GM12878 (cell line): Measurements from ENCODE around the gene TBC1D2B. TPM values are rescaled to one million over a fixed set of nuclear protein-coding genes. Genes with fewer than 3 reads are reported as not detected.

Experiments used
- ATAC-seq: fragments of 200-7000 bp; cut with Tn5 transposase; 3 replicates; pipeline ENCODE4 v1.9.1; 2020; ENCODE audit warnings: mild to moderate bottlenecking, moderate library complexity
- BruUV-seq: library from RNA; stranded (reverse); fragments of 400-500 nt; replicated peaks from 2 replicates; lab custom pipeline; 2021; lab: Mats Ljungman, UMichigan
- CTCF ChIA-PET: fragments of 300-600 bp; sonication (Branson Sonifier 250); formaldehyde crosslinking; extraction: SDS; loops from one replicate; lab custom pipeline; 2021; ENCODE audit warnings: inconsistent platforms; lab: Yijun Ruan, JAX
- POLR2A ChIA-PET: fragments of 350-600 bp; formaldehyde crosslinking; extraction: SDS; loops from one replicate; lab custom pipeline; 2021; ENCODE audit warnings: inconsistent platforms; lab: Charles Lee
- RAD21 ChIA-PET: fragments of 300-600 bp; sonication (Branson Sonifier 250); formaldehyde crosslinking; loops from one replicate; lab custom pipeline; 2023; ENCODE audit warnings: antibody characterized with exemption; ENCODE audit not compliant: unreplicated experiment; lab: Charles Lee
- SMC1A ChIA-PET: fragments of 300-600 bp; sonication (Branson Sonifier 250); formaldehyde crosslinking; loops from one replicate; lab custom pipeline; 2023; ENCODE audit not compliant: unreplicated experiment, uncharacterized antibody; lab: Charles Lee
- DNase-seq: peaks from one replicate; pipeline ENCODE4 v3.0.0-alpha.2; 2011; ENCODE audit warnings: low read depth, low spot score
- FAIRE-seq: peaks from 3 replicates; lab custom pipeline; 2011; peaks lifted over from hg19 to GRCh38; lab: Jason Lieb, UNC
- H2AFZ ChIP-seq: 2 replicates; pipeline ENCODE4 v1.6.0; 2011; ENCODE audit warnings: low read depth, low read length, control low read depth; ENCODE audit not compliant: control insufficient read depth
- H3K27ac ChIP-seq: 2 replicates; pipeline ENCODE4 v1.5.1; 2011; ENCODE audit warnings: control low read depth; ENCODE audit not compliant: control insufficient read depth, insufficient read depth
- H3K27me3 ChIP-seq, 2 experiments: replicated peaks in 1 of 2; 2 replicates each; pipeline versions ENCODE4 v1.6.0 to v1.6.1; 2011; ENCODE audit warnings: low read length in 1 of 2; ENCODE audit not compliant: control insufficient read depth in 2 of 2, insufficient read depth in 2 of 2
- H3K36me3 ChIP-seq, 2 experiments: 2 replicates each; pipeline ENCODE4 v1.5.1; 2011; ENCODE audit warnings: low read length in 1 of 2; ENCODE audit not compliant: control insufficient read depth in 2 of 2, insufficient read depth in 2 of 2
- H3K4me1 ChIP-seq: 2 replicates; pipeline ENCODE4 v1.6.1; 2011; ENCODE audit warnings: mild to moderate bottlenecking, low read length, moderate library complexity, mixed read lengths; ENCODE audit not compliant: control insufficient read depth, insufficient read depth
- H3K4me2 ChIP-seq: 2 replicates; pipeline ENCODE4 v1.6.0; 2011; ENCODE audit warnings: control low read depth; ENCODE audit not compliant: control insufficient read depth, insufficient read depth
- H3K4me3 ChIP-seq: fragments of 200-600 bp; sonication (generic); 2 replicates; pipeline ENCODE4 v1.5.1; 2016
- H3K79me2 ChIP-seq: 2 replicates; pipeline ENCODE4 v1.6.0; 2011; ENCODE audit warnings: low read length; ENCODE audit not compliant: control insufficient read depth, insufficient read depth
- H3K9ac ChIP-seq: 2 replicates; pipeline ENCODE4 v1.8.0; 2011; ENCODE audit warnings: low read length, control low read depth, mixed read lengths; ENCODE audit not compliant: control insufficient read depth, insufficient read depth
- H3K9me3 ChIP-seq: replicated peaks from 3 replicates; pipeline ENCODE4 v1.5.1; 2011; ENCODE audit warnings: mild to moderate bottlenecking, low read length; ENCODE audit not compliant: control insufficient read depth, insufficient read depth
- H4K20me1 ChIP-seq: 2 replicates; pipeline ENCODE4 v1.6.0; 2011; ENCODE audit not compliant: control insufficient read depth, insufficient read depth
- ASH2L ChIP-seq: fragments of 300-600, 200-600 bp; sonication (generic); IDR thresholded peaks from 2 replicates; pipeline ENCODE4 v1.6.1; 2017; ENCODE audit warnings: low read depth, mild to moderate bottlenecking, borderline replicate concordance
- BCL11A ChIP-seq: IDR thresholded peaks from 2 replicates; pipeline ENCODE4 v1.6.1; 2011; ENCODE audit warnings: low read depth, low read length
- BRCA1 ChIP-seq: IDR thresholded peaks from 2 replicates; pipeline ENCODE4 v1.6.1; 2011; ENCODE audit warnings: low read depth, low read length, improper control_type of control experiment
- CHD4 ChIP-seq: fragments of 200-600 bp; sonication (generic); IDR thresholded peaks from 2 replicates; pipeline ENCODE4 v1.6.1; 2016; ENCODE audit warnings: mild to moderate bottlenecking
- CREM ChIP-seq: IDR thresholded peaks from 2 replicates; pipeline ENCODE4 v1.6.1; 2014; ENCODE audit warnings: antibody characterized with exemption, low read depth
- EGR1 ChIP-seq, 2 experiments: IDR thresholded peaks; 1 replicate in 1 of 2; 2 replicates in 1 of 2; pipeline ENCODE4 v1.6.1; 2011 to 2012; ENCODE audit warnings: low read depth in 2 of 2, low read length in 2 of 2, borderline replicate concordance in 1 of 2, mild to moderate bottlenecking in 1 of 2, moderate library complexity in 1 of 2
- HDAC2 ChIP-seq: fragments of 200-600 bp; sonication (generic); IDR thresholded peaks from 2 replicates; pipeline ENCODE4 v1.6.1; 2017
- LARP7 ChIP-seq: fragments of 450-650 bp; IDR thresholded peaks from 2 replicates; pipeline ENCODE4 v1.6.1; 2017; ENCODE audit warnings: mild to moderate bottlenecking
- RBBP5 ChIP-seq: fragments of 200-600 bp; sonication (generic); conservative IDR thresholded peaks from 2 replicates; pipeline ENCODE4 v1.6.1; 2016
- RELA ChIP-seq: fragments of 450-650 bp; IDR thresholded peaks from 2 replicates; pipeline ENCODE4 v1.8.0; 2014; ENCODE audit warnings: borderline replicate concordance; ENCODE audit not compliant: partially characterized antibody
- SPI1 ChIP-seq: IDR thresholded peaks from 2 replicates; pipeline ENCODE4 v1.6.1; 2011; ENCODE audit warnings: low read depth, mild to moderate bottlenecking, low read length, moderate library complexity, borderline replicate concordance; ENCODE audit not compliant: insufficient read depth
- SREBF1 ChIP-seq: IDR thresholded peaks from 2 replicates; pipeline ENCODE4 v1.6.1; 2012; ENCODE audit warnings: mild to moderate bottlenecking, low read length
- TAF1 ChIP-seq: IDR thresholded peaks from 2 replicates; pipeline ENCODE4 v1.6.1; 2011; ENCODE audit warnings: mild to moderate bottlenecking, low read depth, low read length, borderline replicate concordance
- WGBS: methylation state at CpG from one replicate; pipeline ENCODE4 v1.1.6; 2016; ENCODE audit warnings: low lambda C conversion rate; ENCODE audit not compliant: insufficient replicate concordance, insufficient coverage; ENCODE audit errors: missing lambda C conversion rate; 5-methylcytosine and 5-hydroxymethylcytosine counted together
- in situ Hi-C: fragments of 300-500 bp; cut with MboI; formaldehyde crosslinking; loops from 9 replicates; pipeline ENCODE4 v1.14.3; 2018; ENCODE audit warnings: mixed read lengths
- intact Hi-C: fragments of 100-400 bp; cut with micrococcal nuclease; formaldehyde crosslinking; loops from one replicate; pipeline ENCODE4 v1.14.2; 2022; ENCODE audit not compliant: unreplicated experiment
- polyA plus RNA-seq, 11 experiments: library from polyadenylated mRNA; depleted of rRNA in 4 of 11; unstranded in 6 of 11; stranded (reverse) in 5 of 11; fragments of >200 nt; fragmentation: Nextera tagmentation in 4 of 11; fragmentation: Illumina TruSeq in 1 of 11; extraction: Ambion mirVana in 4 of 11; extraction: Trizol in 1 of 11; gene quantifications; 1 replicate in 1 of 11; 2 replicates in 10 of 11; pipeline versions ENCODE4 v1.2.1 to v1.2.3, GENCODE V29; 2011 to 2016; ENCODE audit warnings: inconsistent platforms in 2 of 11, missing spikeins in 2 of 11, low read depth in 1 of 11
- total RNA-seq, 4 experiments: library from RNA; depleted of rRNA in 3 of 4; stranded (reverse); fragments of >200 nt in 3 of 4; fragmentation: Illumina TruSeq in 1 of 4; extraction: Trizol in 1 of 4; gene quantifications; 2 replicates each; pipeline versions ENCODE4 v1.2.1 to v1.2.3, GENCODE V29; 2013 to 2021
- TF ChIP-seq, protein P1 (sequence below): fragments of 450-650 bp; IDR thresholded peaks from 2 replicates; pipeline ENCODE4 v1.6.1; 2017; ENCODE audit warnings: borderline replicate concordance
- TF ChIP-seq, protein P2 (sequence below): fragments of 150-350 bp; IDR thresholded peaks from 2 replicates; pipeline ENCODE4 v1.6.1; 2016; ENCODE audit warnings: low read depth, low read length

The TBC1D2B gene
- total and polyA plus RNA-seq, 10 of the 15 experiments (the other 5 are each of a cell fraction or from before 2014, with no cell fraction given), result 1.3 to 53.4 (median 19.4) TPM

DNA sequence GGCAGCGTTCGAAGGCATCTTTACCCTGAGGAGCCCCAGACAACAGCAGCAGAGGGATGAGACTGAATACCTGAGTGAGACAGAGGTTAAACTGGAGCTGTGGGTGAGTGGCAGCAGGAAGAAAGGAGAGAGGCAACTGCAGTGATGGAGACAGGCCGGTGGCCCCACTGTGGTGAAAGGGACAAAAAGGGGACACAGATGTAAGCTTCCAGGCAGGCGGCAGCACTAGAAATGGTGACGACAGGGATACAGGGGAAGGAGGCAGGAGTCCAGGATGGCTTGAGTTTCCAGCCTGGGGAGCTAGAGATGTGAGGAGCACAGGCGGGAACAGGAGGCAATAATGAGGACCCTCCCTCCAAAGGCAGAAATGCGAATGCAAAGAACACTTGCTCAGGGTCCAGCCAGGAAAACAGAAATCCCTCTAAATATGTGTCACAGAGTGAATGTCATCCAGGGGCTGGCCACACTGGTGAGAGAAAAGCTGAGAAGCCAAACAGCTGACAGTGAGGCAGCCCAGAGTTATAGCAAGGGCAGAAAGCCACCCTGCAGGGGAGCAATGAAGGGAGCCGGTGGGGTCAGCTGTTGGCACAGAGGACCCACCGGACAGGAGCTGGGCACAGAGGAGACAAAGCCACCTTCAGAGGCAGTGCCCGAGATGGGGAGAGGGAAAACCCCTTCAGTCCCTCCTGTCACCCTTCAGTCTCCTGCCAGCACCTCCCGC, 70.1 kb downstream of the TBC1D2B start:
- no peaks in the 10 kb centered on the region for H3K27me3 ChIP-seq
- no TSS peak for BruUV-seq
- H2AFZ ChIP-seq, result no peak overlapping the region
- H3K9me3 ChIP-seq, result no peaks in the 10 kb centered on the region
- no peak for FAIRE-seq
- no peak overlapping the region for H3K27ac ChIP-seq
- SMC1A ChIA-PET, result interaction anchor here (0.9 to 1.4 kb wide), 3 partner anchors 9 to 101 kb away, joined by 3 to 5 read pairs (median 3); no protein-coding TSS in a partner anchor
- RAD21 ChIA-PET, result interaction anchor here (0.9 to 1.7 kb wide), 3 partner anchors 50 to 65 kb away, joined by 3 to 4 read pairs (median 3); no protein-coding TSS in a partner anchor
- no peak for DNase-seq
- H3K36me3 ChIP-seq, result peaks cover 16 to 25% of the 10 kb centered on the region in 2 experiments; a peak in 3 of 4 replicates
- 78% methylated on average over 11 of the region's 11 CpGs for WGBS
- intact Hi-C loops (no loop called here), in situ Hi-C loops (no loop called here)
- no peaks in the 10 kb centered on the region; the same call in 1 of the 2 replicates for H3K79me2 ChIP-seq
- no peak overlapping the region for H3K9ac ChIP-seq
- H4K20me1 ChIP-seq, result no peaks in the 10 kb centered on the region
- H3K4me1 ChIP-seq, result peaks cover 17% of the 10 kb centered on the region
- ATAC-seq, result no peak
- H3K4me3 ChIP-seq, result no peak overlapping the region
- POLR2A ChIA-PET, result interaction anchor here (0.6 kb wide), 1 partner anchor 161 kb away, joined by 3 read pairs; no protein-coding TSS in a partner anchor
- CTCF ChIA-PET, result interaction anchor here (1.3 to 9.4 kb wide), 3 partner anchors 41 to 123 kb away, joined by 4 to 60 read pairs (median 10); partner anchors contain the start of gene CIB2
- H3K4me2 ChIP-seq, result no peak overlapping the region
- TF ChIP-seq SPI1, result no peak
- no peak for TF ChIP-seq ASH2L
- no peak for TF ChIP-seq CHD4
- no peak for TF ChIP-seq RELA
- no peak for TF ChIP-seq SREBF1
- TF ChIP-seq HDAC2, result no peak
- TF ChIP-seq EGR1 (IDR thresholded peaks at IDR 0.05; ENCODE audit: borderline replicate concordance in 1 of 2, low read depth in 2 of 2, low read length in 2 of 2), result no peak
- no peak for TF ChIP-seq CREM
- TF ChIP-seq, protein P1, sequence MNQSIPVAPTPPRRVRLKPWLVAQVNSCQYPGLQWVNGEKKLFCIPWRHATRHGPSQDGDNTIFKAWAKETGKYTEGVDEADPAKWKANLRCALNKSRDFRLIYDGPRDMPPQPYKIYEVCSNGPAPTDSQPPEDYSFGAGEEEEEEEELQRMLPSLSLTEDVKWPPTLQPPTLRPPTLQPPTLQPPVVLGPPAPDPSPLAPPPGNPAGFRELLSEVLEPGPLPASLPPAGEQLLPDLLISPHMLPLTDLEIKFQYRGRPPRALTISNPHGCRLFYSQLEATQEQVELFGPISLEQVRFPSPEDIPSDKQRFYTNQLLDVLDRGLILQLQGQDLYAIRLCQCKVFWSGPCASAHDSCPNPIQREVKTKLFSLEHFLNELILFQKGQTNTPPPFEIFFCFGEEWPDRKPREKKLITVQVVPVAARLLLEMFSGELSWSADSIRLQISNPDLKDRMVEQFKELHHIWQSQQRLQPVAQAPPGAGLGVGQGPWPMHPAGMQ, result no peak
- TF ChIP-seq, protein P2, sequence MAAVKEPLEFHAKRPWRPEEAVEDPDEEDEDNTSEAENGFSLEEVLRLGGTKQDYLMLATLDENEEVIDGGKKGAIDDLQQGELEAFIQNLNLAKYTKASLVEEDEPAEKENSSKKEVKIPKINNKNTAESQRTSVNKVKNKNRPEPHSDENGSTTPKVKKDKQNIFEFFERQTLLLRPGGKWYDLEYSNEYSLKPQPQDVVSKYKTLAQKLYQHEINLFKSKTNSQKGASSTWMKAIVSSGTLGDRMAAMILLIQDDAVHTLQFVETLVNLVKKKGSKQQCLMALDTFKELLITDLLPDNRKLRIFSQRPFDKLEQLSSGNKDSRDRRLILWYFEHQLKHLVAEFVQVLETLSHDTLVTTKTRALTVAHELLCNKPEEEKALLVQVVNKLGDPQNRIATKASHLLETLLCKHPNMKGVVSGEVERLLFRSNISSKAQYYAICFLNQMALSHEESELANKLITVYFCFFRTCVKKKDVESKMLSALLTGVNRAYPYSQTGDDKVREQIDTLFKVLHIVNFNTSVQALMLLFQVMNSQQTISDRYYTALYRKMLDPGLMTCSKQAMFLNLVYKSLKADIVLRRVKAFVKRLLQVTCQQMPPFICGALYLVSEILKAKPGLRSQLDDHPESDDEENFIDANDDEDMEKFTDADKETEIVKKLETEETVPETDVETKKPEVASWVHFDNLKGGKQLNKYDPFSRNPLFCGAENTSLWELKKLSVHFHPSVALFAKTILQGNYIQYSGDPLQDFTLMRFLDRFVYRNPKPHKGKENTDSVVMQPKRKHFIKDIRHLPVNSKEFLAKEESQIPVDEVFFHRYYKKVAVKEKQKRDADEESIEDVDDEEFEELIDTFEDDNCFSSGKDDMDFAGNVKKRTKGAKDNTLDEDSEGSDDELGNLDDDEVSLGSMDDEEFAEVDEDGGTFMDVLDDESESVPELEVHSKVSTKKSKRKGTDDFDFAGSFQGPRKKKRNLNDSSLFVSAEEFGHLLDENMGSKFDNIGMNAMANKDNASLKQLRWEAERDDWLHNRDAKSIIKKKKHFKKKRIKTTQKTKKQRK, result no peak
- no peak for TF ChIP-seq BRCA1
- TF ChIP-seq BCL11A, result no peak
- TF ChIP-seq LARP7, result no peak
- TF ChIP-seq RBBP5, result no peak
- no peak for TF ChIP-seq TAF1
